Esophagus muscularis mucosa (tissue), 3 donors: ENCODE data around the gene LCA5L.

Experiments
- CTCF ChIP-seq, 3 experiments: fragments of 200-600 bp in 2 of 3; fragments of 450-650 bp in 1 of 3; sonication (generic) in 2 of 3; IDR thresholded peaks; one replicate each; pipeline ENCODE4 v1.5.1; 2017 to 2019; ENCODE audit warnings: antibody characterized with exemption in 3 of 3, mild to moderate bottlenecking in 2 of 3, moderate library complexity in 1 of 3
- POLR2A ChIP-seq: fragments of 450-650 bp; IDR thresholded peaks from one replicate; pipeline ENCODE4 v1.6.1; 2017; ENCODE audit warnings: antibody characterized with exemption, moderate library complexity, mild to moderate bottlenecking, low read depth
- POLR2AphosphoS5 ChIP-seq, 2 donors: sonication (generic); formaldehyde crosslinking; IDR thresholded peaks; one replicate each; pipeline ENCODE4 v1.6.1; 2017; ENCODE audit warnings: antibody characterized with exemption in 2 of 2

- peak; percentile 85 to 99 (median 97) for TF ChIP-seq CTCF (IDR thresholded peaks at IDR 0.05)
- TF ChIP-seq POLR2AphosphoS5 (IDR thresholded peaks at IDR 0.05): peak; percentile 44 to 54
- TF ChIP-seq POLR2A: no peak
Measured at GRCh38 chr21:39388038-39388810, 57.4 kb downstream of the LCA5L start.
